ENCODE results near the gene ARHGEF19. TPM values are rescaled to one million over a fixed set of nuclear protein-coding genes. Genes with fewer than 3 reads are reported as not detected.
"Not testable (repeated sequence)": the region's sequence is repeated elsewhere in the genome, so short reads cannot be mapped to it uniquely, and the experiment has no call there.

The ARHGEF19 gene
- total and polyA plus RNA-seq, 2 of the 13 experiments (the other 11 are each of a cell fraction or from before 2014, with no cell fraction given) = 1.7 to 1.8 TPM

GRCh38 chr1:16196874-16197273 is 15.6 kb downstream of the ARHGEF19 start:
- no peak overlapping the region for H3K4me2 ChIP-seq (ENCODE audit: low read depth, low read length)
- 70% methylated on average over 3 of the region's 3 CpGs for WGBS (ENCODE audit: low lambda C conversion rate)
- H3K36me3 ChIP-seq (replicated peaks in 1 of 2; ENCODE audit: control insufficient read depth in 1 of 2, insufficient read depth in 2 of 2, low read length in 2 of 2) = no peaks in the 10 kb centered on the region
- FAIRE-seq = no peak
- H3K27me3 ChIP-seq (ENCODE audit: control insufficient read depth in 1 of 2, insufficient read depth in 2 of 2, low read length in 2 of 2) = no peaks in the 10 kb centered on the region; a peak in 1 of 5 replicates
- H4K20me1 ChIP-seq (ENCODE audit: insufficient read depth, low read length) = no peaks in the 10 kb centered on the region
- no peaks in the 10 kb centered on the region; the same call in 1 of the 2 replicates for H3K4me1 ChIP-seq (ENCODE audit: insufficient read depth, low read length)
- ChIA-PET CTCF (ENCODE audit: low intra/inter-chr PET ratio, low total read pairs) (no interaction called here), POLR2A (no interaction called here)
- BruUV-seq (replicated peaks) = no TSS peak
- H3K9ac ChIP-seq (ENCODE audit: insufficient read depth, low read depth, low read length) = no peak overlapping the region
- ATAC-seq = no peak
- H2AFZ ChIP-seq (ENCODE audit: low read length) = no peak overlapping the region
- no peaks in the 10 kb centered on the region for H3K79me2 ChIP-seq (ENCODE audit: insufficient read depth, low read length)
- in situ Hi-C loops (cut with HindIII; ENCODE audit: extremely low pct_ligation_motif_present, low pct_unique_long_range_greater_than_20kb) = no loop called here
- no peaks in the 10 kb centered on the region for H3K9me3 ChIP-seq (ENCODE audit: low read length)
- intact Hi-C loops (cut with micrococcal nuclease; ENCODE audit: unreplicated experiment) = no loop called here
- DNase-seq (ENCODE audit: low spot score) = no peak
- TF ChIP-seq ZNF329 (CRISPR knock-in tag; IDR thresholded peaks at IDR 0.05; ENCODE audit: low read depth) (peak; percentile 96), ZNF225 (CRISPR knock-in tag; IDR thresholded peaks at IDR 0.05) (no peak), TEAD2 (CRISPR knock-in tag; IDR thresholded peaks at IDR 0.05) (no peak)
- no peak overlapping the region for H3K4me3 ChIP-seq (replicated peaks in 1 of 3; ENCODE audit: insufficient read depth in 1 of 3, low read depth in 2 of 3, low read length in 3 of 3)
- no peak overlapping the region for H3K27ac ChIP-seq (ENCODE audit: extremely low read length, insufficient read depth, low read length)

GRCh38 chr1:16196139-16196538 is 16.3 kb downstream of the ARHGEF19 start:
- CTCF ChIA-PET (ENCODE audit: low intra/inter-chr PET ratio, low total read pairs); H3K4me2 ChIP-seq (ENCODE audit: low read depth, low read length); H3K4me1 ChIP-seq (ENCODE audit: insufficient read depth, low read length); FAIRE-seq; H3K36me3 ChIP-seq (replicated peaks in 1 of 2; ENCODE audit: control insufficient read depth in 1 of 2, insufficient read depth in 2 of 2, low read length in 2 of 2); H2AFZ ChIP-seq (ENCODE audit: low read length); POLR2A ChIA-PET; ATAC-seq; intact Hi-C loops (cut with micrococcal nuclease; ENCODE audit: unreplicated experiment); H4K20me1 ChIP-seq (ENCODE audit: insufficient read depth, low read length); H3K27me3 ChIP-seq (ENCODE audit: control insufficient read depth in 1 of 2, insufficient read depth in 2 of 2, low read length in 2 of 2); H3K79me2 ChIP-seq (ENCODE audit: insufficient read depth, low read length); H3K9me3 ChIP-seq (ENCODE audit: low read length); DNase-seq (ENCODE audit: low spot score); H3K4me3 ChIP-seq (replicated peaks in 1 of 3; ENCODE audit: insufficient read depth in 1 of 3, low read depth in 2 of 3, low read length in 3 of 3); BruUV-seq (replicated peaks); H3K27ac ChIP-seq (ENCODE audit: extremely low read length, insufficient read depth, low read length); H3K9ac ChIP-seq (ENCODE audit: insufficient read depth, low read depth, low read length); in situ Hi-C loops (cut with HindIII; ENCODE audit: extremely low pct_ligation_motif_present, low pct_unique_long_range_greater_than_20kb): not testable (repeated sequence)
- 89% methylated on average over 4 of the region's 4 CpGs for WGBS (ENCODE audit: low lambda C conversion rate)

All from HepG2 (cell line).